Muscle of leg (tissue), 11 donors: ENCODE measurements around the gene KRTAP5-5. TPM values are rescaled to one million over a fixed set of nuclear protein-coding genes. Genes with fewer than 3 reads are reported as not detected.
"Not testable (repeated sequence)": the region's sequence is repeated elsewhere in the genome, so short reads cannot be mapped to it uniquely, and the experiment has no call there.

ENCODE experiments used
- DNase-seq: peaks from one replicate; pipeline ENCODE4 v3.0.0; 2013
- H3K27ac ChIP-seq: one replicate; pipeline ENCODE4 v1.5.1; 2013; ENCODE audit warnings: mild to moderate bottlenecking, low read length, control low read depth
- H3K27me3 ChIP-seq: one replicate; pipeline ENCODE4 v1.6.1; 2013; ENCODE audit warnings: low read length; ENCODE audit not compliant: control insufficient read depth, insufficient read depth
- H3K36me3 ChIP-seq: one replicate; pipeline ENCODE4 v1.6.1; 2013; ENCODE audit warnings: low read length; ENCODE audit not compliant: control insufficient read depth, insufficient read depth
- H3K4me1 ChIP-seq: one replicate; pipeline ENCODE4 v1.6.1; 2013; ENCODE audit warnings: low read length; ENCODE audit not compliant: control insufficient read depth, insufficient read depth
- H3K4me3 ChIP-seq: one replicate; pipeline ENCODE4 v1.5.1; 2013; ENCODE audit warnings: low read length, control low read depth
- H3K9me3 ChIP-seq: replicated peaks from 2 replicates; pipeline ENCODE4 v1.6.1; 2013; ENCODE audit warnings: low read depth, low read length; ENCODE audit not compliant: control insufficient read depth
- WGBS: methylation state at CpG from one replicate; pipeline ENCODE4 v1.1.5; 2013; ENCODE audit warnings: missing lambda C conversion rate; ENCODE audit not compliant: insufficient coverage; 5-methylcytosine and 5-hydroxymethylcytosine counted together
- polyA plus RNA-seq, 8 donors: library from polyadenylated mRNA; unstranded; fragments of 120-200 nt; gene quantifications; one replicate each; pipeline versions ENCODE4 v1.2.1 to v1.2.3, GENCODE V29; 2013; ENCODE audit warnings: inconsistent platforms in 1 of 8, low replicate concordance in 1 of 8; ENCODE audit not compliant: insufficient read length in 8 of 8, insufficient read depth in 1 of 8
- total RNA-seq: library from RNA; stranded (reverse); fragments of 120-200 nt; gene quantifications from one replicate; pipeline ENCODE4 v1.2.4, GENCODE V29; 2013

The KRTAP5-5 gene
- total and polyA plus RNA-seq, 9 donors: 0.24 to 0.31 TPM; not detected in 7

- DNase-seq: peak; percentile 61
- WGBS: 33% methylated on average over 16 of the region's 16 CpGs
- no peak overlapping the region for H3K4me3 ChIP-seq
- H3K27ac ChIP-seq: no peak overlapping the region
- peaks cover 33% of the 10 kb centered on the region for H3K4me1 ChIP-seq
- H3K27me3 ChIP-seq: peaks cover 11% of the 10 kb centered on the region
- no peaks in the 10 kb centered on the region for H3K9me3 ChIP-seq
- H3K36me3 ChIP-seq: no peaks in the 10 kb centered on the region
Observed at GRCh38 chr11:1667906-1668305, 38.3 kb downstream of the KRTAP5-5 start.

GRCh38 chr11:1668911-1669473 lies 39.4 kb downstream of the KRTAP5-5 start:
- Histone ChIP-seq H3K4me3 (no peak overlapping the region), H3K36me3 (no peaks in the 10 kb centered on the region), H3K9me3 (no peaks in the 10 kb centered on the region), H3K27me3 (peaks cover 11% of the 10 kb centered on the region), H3K27ac (no peak overlapping the region), H3K4me1 (peaks cover 38% of the 10 kb centered on the region)
- 77% methylated on average over 11 of the region's 13 CpGs for WGBS
- DNase-seq: no peak

GRCh38 chr11:1669546-1670218 lies 40.1 kb downstream of the KRTAP5-5 start:
- peak; percentile 98 for DNase-seq
- Histone ChIP-seq H3K4me3 (no peak overlapping the region), H3K27ac (peak overlapping the region; percentile 77), H3K4me1 (peaks cover 43% of the 10 kb centered on the region), H3K27me3 (peaks cover 16% of the 10 kb centered on the region), H3K36me3 (no peaks in the 10 kb centered on the region), H3K9me3 (no peaks in the 10 kb centered on the region)
- 32% methylated on average over 19 of the region's 21 CpGs for WGBS

GRCh38 chr11:1670457-1670856 lies 40.9 kb downstream of the KRTAP5-5 start:
- Histone ChIP-seq H3K27ac (peak overlapping the region; percentile 77), H3K4me1 (peaks cover 45% of the 10 kb centered on the region), H3K27me3 (peaks cover 18% of the 10 kb centered on the region)
- H3K4me3 ChIP-seq, H3K9me3 ChIP-seq, H3K36me3 ChIP-seq: not testable (repeated sequence)
- peak; percentile 59 for DNase-seq
- WGBS: 90% methylated on average over 1 of the region's 1 CpG

GRCh38 chr11:1670905-1671371 lies 41.4 kb downstream of the KRTAP5-5 start:
- DNase-seq: peak; percentile 39
- H3K27me3 ChIP-seq: peaks cover 18% of the 10 kb centered on the region
- 83% methylated on average over 2 of the region's 11 CpGs for WGBS
- H3K4me1 ChIP-seq: peaks cover 45% of the 10 kb centered on the region
- no peaks in the 10 kb centered on the region for H3K9me3 ChIP-seq
- H3K27ac ChIP-seq: no peak overlapping the region
- H3K4me3 ChIP-seq: no peak overlapping the region
- H3K36me3 ChIP-seq: no peaks in the 10 kb centered on the region

- no peak overlapping the region for H3K4me3 ChIP-seq
- peak overlapping the region; percentile 86 for H3K27ac ChIP-seq
- H3K36me3 ChIP-seq: no peaks in the 10 kb centered on the region
- no peaks in the 10 kb centered on the region for H3K9me3 ChIP-seq
- H3K4me1 ChIP-seq: peaks cover 45% of the 10 kb centered on the region
- 72% methylated on average over 8 of the region's 11 CpGs for WGBS
- DNase-seq: no peak
- H3K27me3 ChIP-seq: peaks cover 18% of the 10 kb centered on the region
Observed at GRCh38 chr11:1671658-1672057, 42.1 kb downstream of the KRTAP5-5 start.

- peaks cover 18% of the 10 kb centered on the region for H3K27me3 ChIP-seq
- 54% methylated on average over 10 of the region's 15 CpGs for WGBS
- H3K9me3 ChIP-seq: no peaks in the 10 kb centered on the region
- no peaks in the 10 kb centered on the region for H3K36me3 ChIP-seq
- DNase-seq: peak; percentile 93
- no peak overlapping the region for H3K4me3 ChIP-seq
- H3K27ac ChIP-seq: peak overlapping the region; percentile 86
- H3K4me1 ChIP-seq: peaks cover 36% of the 10 kb centered on the region
Observed at GRCh38 chr11:1672613-1673350, 43.2 kb downstream of the KRTAP5-5 start.

GRCh38 chr11:1673446-1674172 lies 44.0 kb downstream of the KRTAP5-5 start:
- H3K4me1 ChIP-seq: peaks cover 30% of the 10 kb centered on the region
- no peak overlapping the region for H3K4me3 ChIP-seq
- peak; percentile 70 for DNase-seq

GRCh38 chr11:1674173-1675131 lies 44.9 kb downstream of the KRTAP5-5 start:
- Histone ChIP-seq H3K4me1 (peaks cover 25% of the 10 kb centered on the region), H3K27me3 (peaks cover 14% of the 10 kb centered on the region), H3K4me3 (peak overlapping the region; percentile 18), H3K36me3 (no peaks in the 10 kb centered on the region), H3K27ac (peak overlapping the region; percentile 86), H3K9me3 (no peaks in the 10 kb centered on the region)
- 16% methylated on average over 14 of the region's 21 CpGs for WGBS
- peak; percentile 76 for DNase-seq

More at GRCh38 chr11:1673446-1674172, 44.0 kb downstream of the KRTAP5-5 start:
- Histone ChIP-seq H3K9me3 (no peaks in the 10 kb centered on the region), H3K36me3 (no peaks in the 10 kb centered on the region), H3K27me3 (peaks cover 16% of the 10 kb centered on the region), H3K27ac (peak overlapping the region; percentile 86)
- 61% methylated on average over 4 of the region's 11 CpGs for WGBS
